SU-DHL-6 (cell line): ENCODE data around the gene MAP3K7.

ENCODE experiments used
- H2AFZ ChIP-seq: fragments of 200-600 bp; sonication (generic); 2 replicates; pipeline ENCODE4 v1.6.1; 2014; ENCODE audit warnings: low read depth, mild to moderate bottlenecking, moderate library complexity, mixed read lengths, antibody characterized with exemption, low read length; ENCODE audit not compliant: severe bottlenecking
- H3F3A ChIP-seq: fragments of 200-600 bp; shearing (Covaris generic); 2 replicates; pipeline ENCODE4 v1.6.0; 2016; ENCODE audit warnings: antibody characterized with exemption, mild to moderate bottlenecking; ENCODE audit not compliant: insufficient read depth
- H3K27ac ChIP-seq: fragments of 200-600 bp; sonication (generic); 2 replicates; pipeline ENCODE4 v1.5.1; 2016; ENCODE audit warnings: low read depth, mild to moderate bottlenecking, low read length, moderate library complexity, mixed read lengths
- H3K27me3 ChIP-seq: fragments of 200-600 bp; sonication (generic), shearing (Covaris generic); 2 replicates; pipeline ENCODE4 v1.6.0; 2014; ENCODE audit warnings: mild to moderate bottlenecking, low read length
- H3K36me3 ChIP-seq: fragments of 200-600 bp; sonication (generic); 2 replicates; pipeline ENCODE4 v1.6.1; 2014; ENCODE audit warnings: mild to moderate bottlenecking, low read length, mixed read lengths
- H3K4me2 ChIP-seq: fragments of 300-600, 200-600 bp; shearing (Covaris generic), sonication (generic); 2 replicates; pipeline ENCODE4 v1.6.0; 2014; ENCODE audit warnings: low read length, low read depth, mild to moderate bottlenecking; ENCODE audit not compliant: poor library complexity, severe bottlenecking
- H3K4me3 ChIP-seq: fragments of 200-600 bp; sonication (generic); 2 replicates; pipeline ENCODE4 v1.5.1; 2014; ENCODE audit warnings: antibody characterized with exemption, low read length, mild to moderate bottlenecking, mixed read lengths; ENCODE audit not compliant: insufficient read depth, poor library complexity, severe bottlenecking
- H3K79me2 ChIP-seq: fragments of 200-600 bp; sonication (generic); 2 replicates; pipeline ENCODE4 v1.6.1; 2014; ENCODE audit warnings: mild to moderate bottlenecking, low read length, moderate library complexity; ENCODE audit not compliant: insufficient read depth
- H3K9ac ChIP-seq: fragments of 200-600 bp; sonication (generic); 2 replicates; pipeline ENCODE4 v1.7.0; 2014; ENCODE audit warnings: mild to moderate bottlenecking, low read length
- H3K9me2 ChIP-seq: fragments of 200-600 bp; sonication (generic); replicated peaks from 2 replicates; pipeline ENCODE4 v1.6.1; 2014; ENCODE audit warnings: low read length; ENCODE audit not compliant: insufficient read depth
- H3K9me3 ChIP-seq: fragments of 200-600 bp; sonication (generic); 2 replicates; pipeline ENCODE4 v1.6.1; 2014; ENCODE audit warnings: low read length, mixed read lengths; ENCODE audit not compliant: insufficient read depth
- H4K20me1 ChIP-seq: fragments of 200-600 bp; sonication (generic); 2 replicates; pipeline ENCODE4 v1.6.1; 2014; ENCODE audit warnings: low read depth, mild to moderate bottlenecking, antibody characterized with exemption, low read length, moderate library complexity, mixed read lengths
- CTCF ChIP-seq: fragments of 200-600 bp; sonication (generic); IDR thresholded peaks from one replicate; pipeline ENCODE4 v1.5.1; 2017; ENCODE audit warnings: antibody characterized with exemption, mild to moderate bottlenecking, low read length, moderate library complexity; ENCODE audit not compliant: insufficient read depth, poor library complexity, severe bottlenecking
- EZH2phosphoT487 ChIP-seq: fragments of 200-600 bp; sonication (generic), shearing (Covaris generic); conservative IDR thresholded peaks from 2 replicates; pipeline ENCODE4 v1.6.1; 2018; ENCODE audit warnings: mild to moderate bottlenecking, antibody characterized with exemption, low read length, moderate library complexity, mixed read lengths

Gene MAP3K7

GRCh38 chr6:90581146-90581545, 5.7 kb downstream of the MAP3K7 start:
- H4K20me1 ChIP-seq = peaks cover 26% of the 10 kb centered on the region

GRCh38 chr6:90578894-90579549, 7.8 kb downstream of the MAP3K7 start:
- TF ChIP-seq EZH2phosphoT487 (no peak), CTCF (no peak)

More at GRCh38 chr6:90581146-90581545, 5.7 kb downstream of the MAP3K7 start:
- H3K79me2 ChIP-seq = peaks cover 96% of the 10 kb centered on the region
- H3K9ac ChIP-seq = no peak overlapping the region
- peaks cover 6% of the 10 kb centered on the region; the same call in 1 of the 2 replicates for H3F3A ChIP-seq
- no peaks in the 10 kb centered on the region for H3K27me3 ChIP-seq
- no peak overlapping the region for H3K4me3 ChIP-seq
- no peaks in the 10 kb centered on the region for H3K9me3 ChIP-seq
- H3K36me3 ChIP-seq = no peaks in the 10 kb centered on the region; the same call in 1 of the 2 replicates
- no peaks in the 10 kb centered on the region for H3K9me2 ChIP-seq
- H2AFZ ChIP-seq = no peak overlapping the region
- no peak for TF ChIP-seq EZH2phosphoT487
- no peak for TF ChIP-seq CTCF
- no peak overlapping the region for H3K4me2 ChIP-seq
- H3K27ac ChIP-seq = no peak overlapping the region

GRCh38 chr6:90575267-90575666, 11.6 kb downstream of the MAP3K7 start:
- no peak overlapping the region for H3K4me3 ChIP-seq
- H3K36me3 ChIP-seq = peaks cover 13% of the 10 kb centered on the region; the same call in 1 of the 2 replicates
- no peak overlapping the region for H3K27ac ChIP-seq
- no peaks in the 10 kb centered on the region for H3F3A ChIP-seq
- no peak overlapping the region for H3K4me2 ChIP-seq
- H3K79me2 ChIP-seq = peaks cover 59% of the 10 kb centered on the region
- H3K27me3 ChIP-seq = no peaks in the 10 kb centered on the region
- no peak overlapping the region for H3K9ac ChIP-seq
- H4K20me1 ChIP-seq = peaks cover 3% of the 10 kb centered on the region; the same call in 1 of the 2 replicates
- H3K9me3 ChIP-seq = no peaks in the 10 kb centered on the region
- H3K9me2 ChIP-seq = no peaks in the 10 kb centered on the region
- H2AFZ ChIP-seq = no peak overlapping the region
- no peak for TF ChIP-seq EZH2phosphoT487
- no peak for TF ChIP-seq CTCF

More at GRCh38 chr6:90578894-90579549, 7.8 kb downstream of the MAP3K7 start:
- Histone ChIP-seq H3K27ac (no peak overlapping the region), H3K36me3 (no peaks in the 10 kb centered on the region), H3F3A (no peaks in the 10 kb centered on the region), H3K9me2 (no peaks in the 10 kb centered on the region), H3K4me3 (no peak overlapping the region), H3K27me3 (no peaks in the 10 kb centered on the region), H2AFZ (no peak overlapping the region), H3K79me2 (peaks cover 84% of the 10 kb centered on the region), H3K9ac (no peak overlapping the region), H4K20me1 (peaks cover 7% of the 10 kb centered on the region; the same call in 1 of the 2 replicates), H3K4me2 (no peak overlapping the region), H3K9me3 (no peaks in the 10 kb centered on the region)
